Measurements from ENCODE around the gene XCL1.

DNA sequence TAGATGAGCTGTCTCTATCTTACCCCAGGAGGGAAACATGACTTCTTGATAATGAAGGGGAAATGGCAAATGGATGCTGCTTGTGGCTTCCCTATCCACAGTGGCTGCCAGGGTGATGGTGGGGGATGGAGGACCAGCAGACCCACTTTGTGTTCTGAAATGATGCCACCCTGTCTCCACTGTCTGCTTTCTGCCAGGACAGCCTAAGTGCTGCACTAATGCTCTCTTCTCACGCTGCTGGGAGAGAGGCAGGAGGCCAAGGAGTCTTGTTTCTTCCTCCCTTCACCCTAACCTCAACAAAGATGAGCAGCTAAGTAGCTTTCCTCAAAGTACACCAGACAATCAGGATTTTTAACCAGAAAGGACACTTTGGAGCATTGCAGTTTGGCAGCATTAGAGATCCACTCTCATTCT is 36.6 kb downstream of the XCL1 start:
- TF ChIP-seq YY1 (IDR thresholded peaks at IDR 0.05; ENCODE audit: low read depth) (no peak), EP300 (IDR thresholded peaks at IDR 0.05; ENCODE audit: borderline replicate concordance) (no peak), TAF1 (IDR thresholded peaks at IDR 0.05; ENCODE audit: low read depth) (no peak), RAD21 (IDR thresholded peaks at IDR 0.05; ENCODE audit: low read depth) (no peak), CEBPB (IDR thresholded peaks at IDR 0.05) (no peak), TEAD4 (IDR thresholded peaks at IDR 0.05) (no peak), FOXM1 (IDR thresholded peaks at IDR 0.05; ENCODE audit: borderline replicate concordance, low read depth) (no peak)
- TF ChIP-seq, protein P1, sequence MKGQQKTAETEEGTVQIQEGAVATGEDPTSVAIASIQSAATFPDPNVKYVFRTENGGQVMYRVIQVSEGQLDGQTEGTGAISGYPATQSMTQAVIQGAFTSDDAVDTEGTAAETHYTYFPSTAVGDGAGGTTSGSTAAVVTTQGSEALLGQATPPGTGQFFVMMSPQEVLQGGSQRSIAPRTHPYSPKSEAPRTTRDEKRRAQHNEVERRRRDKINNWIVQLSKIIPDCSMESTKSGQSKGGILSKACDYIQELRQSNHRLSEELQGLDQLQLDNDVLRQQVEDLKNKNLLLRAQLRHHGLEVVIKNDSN (IDR thresholded peaks at IDR 0.05) = no peak
- TF ChIP-seq, protein P2, sequence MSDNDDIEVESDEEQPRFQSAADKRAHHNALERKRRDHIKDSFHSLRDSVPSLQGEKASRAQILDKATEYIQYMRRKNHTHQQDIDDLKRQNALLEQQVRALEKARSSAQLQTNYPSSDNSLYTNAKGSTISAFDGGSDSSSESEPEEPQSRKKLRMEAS (IDR thresholded peaks at IDR 0.05) = no peak
- TF ChIP-seq, protein P3, sequence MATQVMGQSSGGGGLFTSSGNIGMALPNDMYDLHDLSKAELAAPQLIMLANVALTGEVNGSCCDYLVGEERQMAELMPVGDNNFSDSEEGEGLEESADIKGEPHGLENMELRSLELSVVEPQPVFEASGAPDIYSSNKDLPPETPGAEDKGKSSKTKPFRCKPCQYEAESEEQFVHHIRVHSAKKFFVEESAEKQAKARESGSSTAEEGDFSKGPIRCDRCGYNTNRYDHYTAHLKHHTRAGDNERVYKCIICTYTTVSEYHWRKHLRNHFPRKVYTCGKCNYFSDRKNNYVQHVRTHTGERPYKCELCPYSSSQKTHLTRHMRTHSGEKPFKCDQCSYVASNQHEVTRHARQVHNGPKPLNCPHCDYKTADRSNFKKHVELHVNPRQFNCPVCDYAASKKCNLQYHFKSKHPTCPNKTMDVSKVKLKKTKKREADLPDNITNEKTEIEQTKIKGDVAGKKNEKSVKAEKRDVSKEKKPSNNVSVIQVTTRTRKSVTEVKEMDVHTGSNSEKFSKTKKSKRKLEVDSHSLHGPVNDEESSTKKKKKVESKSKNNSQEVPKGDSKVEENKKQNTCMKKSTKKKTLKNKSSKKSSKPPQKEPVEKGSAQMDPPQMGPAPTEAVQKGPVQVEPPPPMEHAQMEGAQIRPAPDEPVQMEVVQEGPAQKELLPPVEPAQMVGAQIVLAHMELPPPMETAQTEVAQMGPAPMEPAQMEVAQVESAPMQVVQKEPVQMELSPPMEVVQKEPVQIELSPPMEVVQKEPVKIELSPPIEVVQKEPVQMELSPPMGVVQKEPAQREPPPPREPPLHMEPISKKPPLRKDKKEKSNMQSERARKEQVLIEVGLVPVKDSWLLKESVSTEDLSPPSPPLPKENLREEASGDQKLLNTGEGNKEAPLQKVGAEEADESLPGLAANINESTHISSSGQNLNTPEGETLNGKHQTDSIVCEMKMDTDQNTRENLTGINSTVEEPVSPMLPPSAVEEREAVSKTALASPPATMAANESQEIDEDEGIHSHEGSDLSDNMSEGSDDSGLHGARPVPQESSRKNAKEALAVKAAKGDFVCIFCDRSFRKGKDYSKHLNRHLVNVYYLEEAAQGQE (IDR thresholded peaks at IDR 0.05; ENCODE audit: low read depth) = no peak

All from Ishikawa (cell line).